ENCODE data around the gene TFDP1.

GRCh38 chr13:113597391-113598080 is 13.0 kb downstream of the TFDP1 start:
- TF ChIP-seq CTCF (IDR thresholded peaks at IDR 0.05): no peak
- TF ChIP-seq POLR2AphosphoS5 (IDR thresholded peaks at IDR 0.05): no peak
- TF ChIP-seq POLR2A (IDR thresholded peaks at IDR 0.05): no peak
- TF ChIP-seq EP300 (IDR thresholded peaks at IDR 0.05): no peak

Measured in sigmoid colon (tissue), 4 donors.